Endothelial cell of umbilical vein (primary cell): Measurements from ENCODE around the gene FARP1. TPM values are rescaled to one million over a fixed set of nuclear protein-coding genes. Genes with fewer than 3 reads are reported as not detected.

Experiments
- BruUV-seq: library from RNA; stranded (reverse); fragments of 400-500 nt; replicated peaks from 2 replicates; lab custom pipeline; 2021; lab: Mats Ljungman, UMichigan
- CTCF ChIA-PET: fragments of 300-600, 350-600 bp; sonication (Branson Sonifier 250); formaldehyde crosslinking; loops from one replicate; lab custom pipeline; 2021; ENCODE audit warnings: antibody characterized with exemption, inconsistent platforms; lab: Charles Lee
- POLR2A ChIA-PET: fragments of 300-600, 350-600 bp; sonication (Branson Sonifier 250); formaldehyde crosslinking; loops from one replicate; lab custom pipeline; 2021; ENCODE audit warnings: antibody characterized with exemption, inconsistent platforms; lab: Charles Lee
- DNase-seq: peaks from one replicate; pipeline ENCODE4 v3.0.0-alpha.2; 2011; ENCODE audit warnings: low read depth, low spot score
- FAIRE-seq: peaks from 2 replicates; lab custom pipeline; 2011; peaks lifted over from hg19 to GRCh38; lab: Jason Lieb, UNC
- H2AFZ ChIP-seq: 2 replicates; pipeline ENCODE4 v1.6.0; 2012; ENCODE audit warnings: low read depth, low read length, control low read depth, inconsistent platforms
- H3K27ac ChIP-seq: 2 replicates; pipeline ENCODE4 v1.5.1; 2011; ENCODE audit warnings: low read depth, mild to moderate bottlenecking, control low read depth, low read length, moderate library complexity; ENCODE audit not compliant: insufficient read depth
- H3K27me3 ChIP-seq, 2 experiments: 2 replicates each; pipeline versions ENCODE4 v1.6.0 to v1.6.1; 2011; ENCODE audit warnings: low read length in 2 of 2, mixed read lengths in 1 of 2; ENCODE audit not compliant: control insufficient read depth in 2 of 2, insufficient read depth in 2 of 2
- H3K36me3 ChIP-seq, 2 experiments: 2 replicates in 1 of 2; 3 replicates in 1 of 2; pipeline ENCODE4 v1.5.1; 2011; ENCODE audit warnings: low read length in 2 of 2, mild to moderate bottlenecking in 1 of 2, moderate library complexity in 1 of 2; ENCODE audit not compliant: control insufficient read depth in 2 of 2, insufficient read depth in 2 of 2; ENCODE audit errors: extremely low read depth in 1 of 2
- H3K4me1 ChIP-seq: 3 replicates; pipeline ENCODE4 v1.5.1; 2011; ENCODE audit warnings: mild to moderate bottlenecking, low read length; ENCODE audit not compliant: control insufficient read depth, insufficient read depth; ENCODE audit errors: extremely low read depth
- H3K4me2 ChIP-seq: 2 replicates; pipeline ENCODE4 v1.6.1; 2011; ENCODE audit warnings: low read length, control low read depth, mixed read lengths; ENCODE audit not compliant: insufficient read depth
- H3K4me3 ChIP-seq, 3 experiments: fragments of 200-600 bp in 1 of 3; sonication (generic), shearing (Covaris generic) in 1 of 3; replicated peaks in 1 of 3; 2 replicates each; pipeline ENCODE4 v1.5.1; 2011 to 2016; ENCODE audit warnings: control low read depth in 3 of 3, low read length in 3 of 3, mild to moderate bottlenecking in 2 of 3, inconsistent platforms in 1 of 3, low read depth in 1 of 3, moderate library complexity in 1 of 3; ENCODE audit not compliant: insufficient read depth in 1 of 3
- H3K79me2 ChIP-seq: 2 replicates; pipeline ENCODE4 v1.6.0; 2012; ENCODE audit warnings: low read length, inconsistent platforms; ENCODE audit not compliant: control insufficient read depth, insufficient read depth
- H3K9ac ChIP-seq: replicated peaks from 2 replicates; pipeline ENCODE3; 2011; ENCODE audit warnings: low read length, control low read depth; ENCODE audit not compliant: insufficient read depth; ENCODE audit errors: extremely low read depth
- H3K9me1 ChIP-seq: replicated peaks from 3 replicates; pipeline ENCODE4 v1.6.0; 2011; ENCODE audit warnings: mild to moderate bottlenecking, low read length; ENCODE audit not compliant: control insufficient read depth, insufficient read depth; ENCODE audit errors: extremely low read depth
- H3K9me3 ChIP-seq: replicated peaks from 2 replicates; pipeline ENCODE4 v1.5.1; 2012; ENCODE audit warnings: low read length, inconsistent platforms; ENCODE audit not compliant: control insufficient read depth, insufficient read depth
- H4K20me1 ChIP-seq: replicated peaks from 2 replicates; pipeline ENCODE3; 2011; ENCODE audit warnings: mild to moderate bottlenecking, low read length; ENCODE audit not compliant: control insufficient read depth, insufficient read depth; ENCODE audit errors: extremely low read depth
- GATA2 ChIP-seq: IDR thresholded peaks from 2 replicates; pipeline ENCODE4 v1.7.0; 2011; ENCODE audit warnings: low read depth, mild to moderate bottlenecking, moderate library complexity, mixed read lengths, low read length; ENCODE audit not compliant: insufficient read length, insufficient read depth
- JUN ChIP-seq: IDR thresholded peaks from 2 replicates; pipeline ENCODE4 v1.6.1; 2011; ENCODE audit warnings: borderline replicate concordance, low read depth; ENCODE audit not compliant: insufficient read length, insufficient read depth
- MYC ChIP-seq: IDR thresholded peaks from one replicate; pipeline ENCODE4 v1.6.1; 2011; ENCODE audit warnings: mild to moderate bottlenecking, low read depth, low read length
- POLR2A ChIP-seq: IDR thresholded peaks from 2 replicates; pipeline ENCODE4 v1.6.1; 2012; ENCODE audit warnings: low read depth, mild to moderate bottlenecking, control low read depth, low read length
- POLR2AphosphoS5 ChIP-seq: IDR thresholded peaks from 2 replicates; pipeline ENCODE4 v1.6.1; 2012; ENCODE audit warnings: low read depth, mild to moderate bottlenecking, control low read depth, low read length, moderate library complexity; ENCODE audit not compliant: insufficient read depth
- dilution Hi-C: fragments of 300-500 bp; cut with MboI; formaldehyde crosslinking; loops from one replicate; pipeline ENCODE4 v1.15.0; 2019; ENCODE audit warnings: low sequenced_read_pairs; ENCODE audit not compliant: extremely low pct_ligation_motif_present
- intact Hi-C: fragments of 100-400 bp; cut with micrococcal nuclease; formaldehyde crosslinking; loops from one replicate; pipeline ENCODE4 v1.10.0; 2022
- polyA plus RNA-seq, 4 experiments: library from polyadenylated mRNA; depleted of rRNA in 3 of 4; stranded (reverse) in 3 of 4; unstranded in 1 of 4; fragments of >200 nt; gene quantifications; 2 replicates each; pipeline versions ENCODE4 v1.2.1 to v1.2.3, GENCODE V29; 2011 to 2012; ENCODE audit warnings: missing spikeins in 1 of 4
- total RNA-seq: library from RNA; stranded (reverse); gene quantifications from 2 replicates; pipeline ENCODE4 v1.2.3, GENCODE V29; 2021
- TF ChIP-seq, protein P1 (sequence below), 2 donors: IDR thresholded peaks; 1 replicate in 1 of 2; 2 replicates in 1 of 2; pipeline ENCODE4 v1.5.1; 2011; ENCODE audit warnings: low read length in 2 of 2, mild to moderate bottlenecking in 2 of 2, moderate library complexity in 2 of 2, control low read depth in 1 of 2, inconsistent platforms in 1 of 2, low read depth in 1 of 2; ENCODE audit not compliant: insufficient read depth in 1 of 2; ENCODE audit errors: extremely low read depth in 1 of 2
- TF ChIP-seq, protein P2 (sequence below): IDR thresholded peaks from 2 replicates; pipeline ENCODE4 v1.6.1; 2011; ENCODE audit not compliant: insufficient read depth, insufficient read length

FARP1 gene
- total and polyA plus RNA-seq, 2 donors (not counting 3 experiments of a cell fraction or from before 2014, with no cell fraction given): 19.0 to 77.7 TPM

DNA sequence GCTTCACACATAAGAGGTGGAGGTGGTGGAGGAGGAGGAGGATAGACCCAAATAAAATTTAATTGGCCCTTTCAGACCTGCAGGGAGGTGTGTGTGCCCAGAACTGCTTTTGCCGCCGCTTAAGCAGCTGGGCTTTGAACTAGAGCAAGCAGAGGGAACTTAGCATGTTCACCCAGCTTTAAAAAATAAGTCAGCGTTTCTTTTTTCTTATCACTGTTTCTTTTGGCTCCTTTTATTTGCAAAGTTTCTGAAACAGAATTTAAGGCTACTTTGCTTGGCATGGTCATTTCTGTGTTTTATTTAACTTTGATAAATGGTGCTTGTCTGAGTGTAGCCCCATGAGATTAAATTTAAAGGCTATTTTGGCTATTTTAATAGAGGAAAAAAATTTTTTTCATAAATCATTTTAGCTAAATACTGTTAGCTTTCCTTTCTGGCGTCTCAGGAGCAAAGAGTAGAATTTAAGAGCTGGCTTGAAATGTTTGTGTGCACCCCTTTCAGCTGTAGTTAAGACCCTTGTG, 77.4 kb downstream of the FARP1 start:
- no peaks in the 10 kb centered on the region for H3K9me1 ChIP-seq
- no peak overlapping the region for H3K4me2 ChIP-seq
- H2AFZ ChIP-seq: no peak overlapping the region
- dilution Hi-C loops: no loop called here
- no TSS peak for BruUV-seq
- POLR2A ChIA-PET: no interaction called here
- H3K36me3 ChIP-seq: no peaks in the 10 kb centered on the region
- no peak overlapping the region for H3K4me3 ChIP-seq
- H3K27ac ChIP-seq: no peak overlapping the region
- no peaks in the 10 kb centered on the region for H4K20me1 ChIP-seq
- CTCF ChIA-PET: interaction anchor here (0.8 kb wide), 1 partner anchor 453 kb away, joined by 3 read pairs; no protein-coding TSS in a partner anchor
- H3K9me3 ChIP-seq: no peaks in the 10 kb centered on the region
- H3K9ac ChIP-seq: no peak overlapping the region
- no peaks in the 10 kb centered on the region for H3K27me3 ChIP-seq
- no peak for DNase-seq
- no peak for FAIRE-seq
- intact Hi-C loops: no loop called here
- TF ChIP-seq POLR2AphosphoS5: no peak
- TF ChIP-seq MYC: no peak
- TF ChIP-seq, protein P1, sequence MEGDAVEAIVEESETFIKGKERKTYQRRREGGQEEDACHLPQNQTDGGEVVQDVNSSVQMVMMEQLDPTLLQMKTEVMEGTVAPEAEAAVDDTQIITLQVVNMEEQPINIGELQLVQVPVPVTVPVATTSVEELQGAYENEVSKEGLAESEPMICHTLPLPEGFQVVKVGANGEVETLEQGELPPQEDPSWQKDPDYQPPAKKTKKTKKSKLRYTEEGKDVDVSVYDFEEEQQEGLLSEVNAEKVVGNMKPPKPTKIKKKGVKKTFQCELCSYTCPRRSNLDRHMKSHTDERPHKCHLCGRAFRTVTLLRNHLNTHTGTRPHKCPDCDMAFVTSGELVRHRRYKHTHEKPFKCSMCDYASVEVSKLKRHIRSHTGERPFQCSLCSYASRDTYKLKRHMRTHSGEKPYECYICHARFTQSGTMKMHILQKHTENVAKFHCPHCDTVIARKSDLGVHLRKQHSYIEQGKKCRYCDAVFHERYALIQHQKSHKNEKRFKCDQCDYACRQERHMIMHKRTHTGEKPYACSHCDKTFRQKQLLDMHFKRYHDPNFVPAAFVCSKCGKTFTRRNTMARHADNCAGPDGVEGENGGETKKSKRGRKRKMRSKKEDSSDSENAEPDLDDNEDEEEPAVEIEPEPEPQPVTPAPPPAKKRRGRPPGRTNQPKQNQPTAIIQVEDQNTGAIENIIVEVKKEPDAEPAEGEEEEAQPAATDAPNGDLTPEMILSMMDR (IDR thresholded peaks at IDR 0.05; ENCODE audit: extremely low read depth in 1 of 2, insufficient read depth in 1 of 2, low read depth in 1 of 2, low read length in 2 of 2): no peak
- TF ChIP-seq GATA2: no peak
- TF ChIP-seq POLR2A: no peak
- TF ChIP-seq, protein P2, sequence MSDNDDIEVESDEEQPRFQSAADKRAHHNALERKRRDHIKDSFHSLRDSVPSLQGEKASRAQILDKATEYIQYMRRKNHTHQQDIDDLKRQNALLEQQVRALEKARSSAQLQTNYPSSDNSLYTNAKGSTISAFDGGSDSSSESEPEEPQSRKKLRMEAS: no peak
- no peak for TF ChIP-seq JUN
- peaks cover 18% of the 10 kb centered on the region for H3K4me1 ChIP-seq
- H3K79me2 ChIP-seq: no peaks in the 10 kb centered on the region
